ENCODE data around the gene CLIP1.

Gene CLIP1

GRCh38 chr12:122244565-122245371 lies 177.7 kb downstream of the CLIP1 start:
- no peak for TF ChIP-seq CTCF (conservative IDR thresholded peaks at IDR 0.05; ENCODE audit: control insufficient read depth, insufficient read depth, low read depth, low read length)
- no peak overlapping the region for H3K4me3 ChIP-seq (ENCODE audit: control insufficient read depth, low read depth, low read length)
- no peak for DNase-seq (ENCODE audit: low read depth)

GRCh38 chr12:122243965-122244364 lies 178.5 kb downstream of the CLIP1 start:
- DNase-seq (ENCODE audit: low read depth), result no peak
- TF ChIP-seq CTCF (conservative IDR thresholded peaks at IDR 0.05; ENCODE audit: control insufficient read depth, insufficient read depth, low read depth, low read length), result no peak
- no peak overlapping the region for H3K4me3 ChIP-seq (ENCODE audit: control insufficient read depth, low read depth, low read length)

- no peak overlapping the region for H3K4me3 ChIP-seq (ENCODE audit: control insufficient read depth, low read depth, low read length)
- TF ChIP-seq CTCF (conservative IDR thresholded peaks at IDR 0.05; ENCODE audit: control insufficient read depth, insufficient read depth, low read depth, low read length), result no peak
- DNase-seq (ENCODE audit: low read depth), result no peak
Measured at GRCh38 chr12:122238861-122239260, 183.6 kb downstream of the CLIP1 start.

- TF ChIP-seq CTCF (conservative IDR thresholded peaks at IDR 0.05; ENCODE audit: control insufficient read depth, insufficient read depth, low read depth, low read length), result no peak
- no peak overlapping the region for H3K4me3 ChIP-seq (ENCODE audit: control insufficient read depth, low read depth, low read length)
- DNase-seq (ENCODE audit: low read depth), result no peak
Measured at GRCh38 chr12:122235741-122236140, 186.7 kb downstream of the CLIP1 start.

- DNase-seq (ENCODE audit: low read depth), result no peak
- no peak overlapping the region for H3K4me3 ChIP-seq (ENCODE audit: control insufficient read depth, low read depth, low read length)
- no peak for TF ChIP-seq CTCF (conservative IDR thresholded peaks at IDR 0.05; ENCODE audit: control insufficient read depth, insufficient read depth, low read depth, low read length)
Measured at GRCh38 chr12:122232691-122233090, 189.8 kb downstream of the CLIP1 start.

- no peak for TF ChIP-seq CTCF (conservative IDR thresholded peaks at IDR 0.05; ENCODE audit: control insufficient read depth, insufficient read depth, low read depth, low read length)
- H3K4me3 ChIP-seq (ENCODE audit: control insufficient read depth, low read depth, low read length), result no peak overlapping the region
- DNase-seq (ENCODE audit: low read depth), result no peak
Measured at GRCh38 chr12:122230798-122231197, 191.7 kb downstream of the CLIP1 start.
